GM21576 (cell line): ENCODE measurements around the gene FNDC3B.

Experiments
- ATAC-seq: cut with Tn5 transposase; IDR thresholded peaks from one replicate; pipeline ENCODE4 v1.9.1; 2021; ENCODE audit warnings: mild to moderate bottlenecking, moderate library complexity; ENCODE audit not compliant: unreplicated experiment

Gene FNDC3B

DNA sequence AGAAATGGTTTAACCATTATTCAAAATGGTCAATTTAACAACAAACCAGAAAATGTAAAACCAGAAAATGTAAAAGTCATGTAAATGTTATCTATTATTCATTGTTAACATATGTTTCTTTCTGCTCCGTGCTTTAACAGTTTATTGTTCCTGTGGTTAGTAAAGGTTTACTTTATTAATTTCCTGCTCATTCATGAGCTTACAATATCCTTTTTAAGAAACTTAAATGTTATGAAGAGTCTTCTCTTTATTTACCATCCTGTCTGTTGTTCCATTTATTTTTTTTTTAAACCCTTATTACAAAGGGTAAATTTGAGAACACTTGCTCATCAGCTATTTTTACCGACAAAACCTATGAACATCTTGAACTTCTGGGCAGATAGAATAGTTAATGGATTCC, 260.8 kb downstream of the FNDC3B start:
- no peak for ATAC-seq

DNA sequence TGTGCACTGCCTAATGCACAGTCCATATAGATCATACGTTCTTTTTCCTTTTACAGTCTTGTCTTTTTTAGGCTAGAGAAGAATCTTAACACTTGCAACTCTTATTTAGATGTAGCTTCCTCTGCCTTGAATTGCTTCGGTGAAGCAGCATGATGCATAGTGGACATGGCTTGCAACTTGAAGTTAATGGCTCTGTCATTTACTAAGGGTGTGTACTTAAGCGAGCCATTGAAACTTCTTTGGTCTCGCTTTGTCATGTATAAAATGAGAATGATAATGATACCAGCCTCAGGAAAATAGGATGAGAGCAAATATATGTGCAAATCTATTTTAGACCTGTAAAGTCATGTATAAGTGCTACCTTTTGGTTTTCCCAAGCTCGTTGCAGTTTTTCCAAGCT, 261.5 kb downstream of the FNDC3B start:
- no peak for ATAC-seq

DNA sequence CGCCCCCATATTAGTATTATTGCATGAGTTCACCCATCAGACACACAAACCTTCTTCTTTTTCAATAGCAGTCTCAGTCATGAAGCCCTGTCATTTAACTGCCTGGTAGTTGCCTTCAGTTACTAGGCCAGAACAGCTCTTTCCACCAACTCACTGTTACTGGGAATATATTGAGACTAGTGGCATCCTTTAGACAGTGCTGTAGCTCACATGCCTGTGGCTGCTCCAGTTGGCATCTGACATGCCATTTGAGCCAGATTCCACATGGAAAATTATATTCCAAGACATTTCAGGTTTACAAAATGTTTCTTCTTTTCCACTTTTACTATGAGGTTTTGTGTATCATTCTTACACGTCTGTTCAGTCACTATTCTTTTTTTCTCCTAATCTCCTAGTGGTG, 262.8 kb downstream of the FNDC3B start:
- ATAC-seq: no peak

DNA sequence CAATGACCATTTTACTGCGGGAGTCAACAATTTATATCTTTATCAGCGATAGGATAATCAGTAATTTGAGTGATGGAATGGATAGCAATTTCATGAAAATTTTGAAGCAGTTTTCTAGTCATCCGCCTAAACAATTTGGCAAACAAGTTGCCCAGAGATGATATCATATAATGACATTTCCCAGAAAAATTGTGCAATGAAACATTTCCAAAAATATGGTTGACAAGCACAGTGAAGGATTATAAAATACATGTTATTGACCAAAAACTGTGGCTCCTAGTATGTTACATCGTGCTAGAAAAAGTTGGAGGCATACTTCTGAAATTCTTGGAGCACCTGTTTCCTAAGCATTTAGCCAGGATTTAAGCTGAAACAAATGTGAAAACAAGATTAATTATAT, 263.8 kb downstream of the FNDC3B start:
- ATAC-seq: no peak

DNA sequence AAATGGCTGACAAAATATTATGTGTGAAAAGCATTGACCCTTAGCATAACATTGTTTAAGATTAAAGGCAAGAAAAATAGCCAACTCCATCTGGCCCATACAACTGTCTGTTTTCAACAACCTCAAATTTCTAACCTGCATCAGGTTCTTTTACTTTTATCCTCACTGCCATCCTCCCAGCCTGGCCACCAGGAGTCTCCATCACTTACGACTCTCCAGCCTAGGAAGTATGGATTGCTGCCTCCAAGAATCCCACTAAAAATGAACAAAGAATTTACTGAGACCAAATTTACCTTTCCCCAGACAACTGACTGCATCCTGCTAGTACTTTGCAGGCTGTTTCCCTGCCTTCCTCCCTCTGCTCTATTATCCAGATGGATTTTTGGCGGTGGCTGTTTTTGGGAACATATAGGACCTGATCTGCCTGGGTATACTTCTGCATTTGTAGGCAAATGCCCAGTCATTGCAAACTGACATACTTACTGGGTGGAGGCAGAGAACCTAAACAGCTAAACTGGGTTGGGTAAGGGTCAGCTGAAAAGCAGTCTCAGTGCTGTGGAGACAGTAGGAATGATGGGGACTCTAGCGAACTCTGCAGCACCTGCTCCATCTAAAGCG, 264.7 kb downstream of the FNDC3B start:
- no peak for ATAC-seq

DNA sequence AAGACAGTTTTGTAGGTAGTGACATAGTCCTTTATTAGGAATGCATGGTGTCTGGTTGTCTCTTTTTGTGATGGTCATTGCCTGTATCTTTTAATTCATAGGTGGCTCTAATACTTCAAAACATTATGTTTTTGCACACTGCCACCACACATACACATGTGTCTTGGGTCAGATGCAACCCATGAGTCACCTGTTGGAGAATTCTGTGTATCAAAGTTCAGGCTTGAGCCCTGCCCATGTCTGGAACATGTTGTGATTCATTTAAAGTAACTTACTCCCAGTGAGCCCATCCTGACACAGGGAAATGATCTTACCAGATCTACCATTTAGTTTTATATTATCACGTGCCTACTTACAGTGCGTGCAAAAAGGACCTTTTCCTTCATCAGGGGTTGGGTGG, 266.2 kb downstream of the FNDC3B start:
- ATAC-seq: no peak

DNA sequence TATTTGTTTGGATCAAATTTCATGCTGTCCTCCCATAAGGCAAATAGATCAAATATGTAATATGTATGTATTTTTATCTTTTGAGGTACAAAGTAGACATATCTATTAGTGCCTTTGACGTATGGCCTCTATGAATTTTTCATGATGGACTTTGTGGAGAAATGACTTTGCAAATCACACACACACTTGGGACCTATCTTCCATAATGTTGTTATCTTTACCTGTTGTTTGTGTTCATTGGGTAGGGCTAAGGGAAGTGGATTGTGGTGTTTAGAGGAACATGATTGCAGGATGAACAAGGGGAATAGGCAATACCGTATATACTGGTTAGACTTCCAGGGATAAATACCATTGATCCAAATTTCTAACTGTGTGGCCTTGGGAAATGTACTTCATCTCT, 266.6 kb downstream of the FNDC3B start:
- no peak for ATAC-seq

DNA sequence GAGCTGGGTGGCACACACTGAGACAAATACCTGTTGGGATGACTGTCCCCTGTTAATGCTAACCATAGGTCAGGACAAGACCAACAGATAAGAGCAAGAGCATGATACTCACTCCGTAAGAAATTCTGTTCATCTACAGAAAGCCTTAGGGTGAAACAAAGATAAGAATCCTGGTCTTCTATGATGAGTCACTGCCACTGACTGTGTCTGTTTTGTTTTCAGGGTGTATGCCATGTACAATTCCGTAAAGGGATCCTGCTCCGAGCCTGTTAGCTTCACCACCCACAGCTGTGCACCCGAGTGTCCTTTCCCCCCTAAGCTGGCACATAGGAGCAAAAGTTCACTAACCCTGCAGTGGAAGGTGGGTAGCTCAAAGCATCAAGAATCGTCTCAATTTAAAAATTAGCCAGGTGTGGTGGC, 267.8 kb downstream of the FNDC3B start:
- no peak for ATAC-seq

DNA sequence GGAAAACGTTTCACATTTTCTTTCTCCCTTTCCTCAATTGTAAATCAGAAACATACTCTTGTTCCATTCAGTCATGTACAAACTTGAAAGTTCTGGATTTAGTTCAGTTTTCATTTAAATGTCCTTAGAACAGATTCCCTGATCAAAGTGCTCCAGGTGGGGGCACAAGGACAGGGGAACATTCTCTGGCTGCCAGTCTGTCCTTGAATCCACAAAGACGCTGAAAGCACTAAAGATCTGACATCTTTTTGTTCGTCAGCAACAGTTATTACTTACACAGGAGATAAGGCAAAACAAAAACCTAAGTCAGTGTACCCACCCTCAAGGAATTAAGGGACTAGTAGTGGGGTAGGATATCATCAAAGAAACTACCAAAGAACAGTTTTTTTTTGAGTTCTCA, 269.7 kb downstream of the FNDC3B start:
- ATAC-seq: no peak

DNA sequence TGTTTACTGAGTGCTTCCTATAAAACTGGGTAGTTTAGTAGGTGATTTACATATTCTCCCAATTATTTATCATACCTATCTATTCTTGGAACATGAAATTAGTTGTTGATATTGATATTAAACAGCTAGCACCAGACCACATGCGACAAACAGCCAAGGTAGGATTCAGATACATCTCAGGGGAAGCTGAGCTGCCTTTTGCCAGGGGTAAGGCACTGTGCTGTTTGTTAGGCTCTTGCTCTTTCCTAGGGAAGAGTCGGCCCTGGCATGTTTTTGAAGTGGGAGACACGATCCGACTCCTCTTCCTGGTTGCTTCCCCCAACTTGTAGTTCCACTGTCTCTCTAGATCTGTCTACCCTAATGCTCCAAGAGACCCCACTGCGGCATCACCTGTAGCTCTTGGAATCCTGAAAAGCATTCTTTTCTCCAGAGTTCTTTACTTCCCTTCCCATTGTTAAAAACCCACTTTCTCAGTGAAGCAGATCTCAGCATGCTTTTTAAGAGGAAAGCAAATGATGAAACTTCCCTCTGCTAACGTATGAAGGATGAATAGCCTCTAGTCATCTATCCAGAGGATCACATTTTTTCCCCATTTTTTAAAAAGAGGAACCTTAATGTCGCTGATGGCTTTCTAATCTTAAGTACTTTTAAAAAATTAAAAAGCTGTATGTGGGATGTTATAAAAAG, 270.5 kb downstream of the FNDC3B start:
- no peak for ATAC-seq

DNA sequence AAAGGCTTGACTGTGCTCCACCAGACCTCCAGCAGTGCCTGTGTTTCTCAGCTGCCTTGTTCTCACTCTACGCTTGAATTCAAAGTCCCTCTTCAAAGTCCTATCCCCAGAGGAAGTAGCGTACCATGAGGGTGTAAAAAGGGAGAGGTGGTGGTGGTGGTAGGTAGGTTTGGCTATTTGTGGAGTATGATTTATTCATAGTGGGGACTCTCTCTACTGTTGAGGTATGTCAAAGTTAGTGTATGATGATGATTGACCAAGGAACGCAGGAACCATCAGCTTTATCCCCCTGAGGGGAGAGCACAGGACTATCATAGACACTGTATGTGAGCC, 271.0 kb downstream of the FNDC3B start:
- ATAC-seq: no peak

DNA sequence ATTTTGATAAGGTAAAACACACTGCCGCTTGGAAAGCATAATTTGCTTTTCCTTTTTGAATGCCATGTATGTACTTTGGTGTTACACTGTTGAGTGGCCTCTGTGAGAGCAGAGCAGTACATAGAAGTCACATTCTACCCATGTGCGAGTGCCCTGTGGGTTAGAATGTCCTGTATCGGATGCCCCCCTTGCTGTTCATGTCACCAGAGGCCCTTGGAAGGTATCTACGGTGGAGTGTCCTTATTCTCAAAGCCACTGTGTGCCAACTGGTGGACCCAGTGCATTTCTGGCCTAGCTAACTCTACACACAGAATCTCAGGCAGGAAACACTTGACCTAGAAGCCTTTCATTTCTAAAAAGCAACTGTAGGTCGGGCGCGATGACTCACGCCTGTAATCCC, 271.8 kb downstream of the FNDC3B start:
- no peak for ATAC-seq

DNA sequence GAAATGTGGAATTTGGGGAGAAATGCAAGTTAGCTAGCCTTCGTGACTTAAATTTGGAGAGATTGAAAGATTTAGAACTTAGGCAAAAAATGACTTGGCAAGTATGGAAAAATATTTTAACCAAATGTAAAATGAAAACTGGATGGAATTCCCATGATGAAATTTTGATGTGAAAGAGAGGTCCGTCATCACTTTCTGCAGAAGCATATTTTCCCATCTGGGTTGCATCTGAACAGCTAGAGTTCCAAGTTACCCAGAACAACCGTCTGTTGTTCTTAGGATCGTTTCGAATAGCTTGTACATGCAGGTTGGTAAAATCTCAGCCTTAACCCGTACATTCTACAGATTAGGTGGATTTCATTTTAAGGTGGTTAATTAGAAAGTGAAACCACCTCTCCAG, 272.6 kb downstream of the FNDC3B start:
- no peak for ATAC-seq

DNA sequence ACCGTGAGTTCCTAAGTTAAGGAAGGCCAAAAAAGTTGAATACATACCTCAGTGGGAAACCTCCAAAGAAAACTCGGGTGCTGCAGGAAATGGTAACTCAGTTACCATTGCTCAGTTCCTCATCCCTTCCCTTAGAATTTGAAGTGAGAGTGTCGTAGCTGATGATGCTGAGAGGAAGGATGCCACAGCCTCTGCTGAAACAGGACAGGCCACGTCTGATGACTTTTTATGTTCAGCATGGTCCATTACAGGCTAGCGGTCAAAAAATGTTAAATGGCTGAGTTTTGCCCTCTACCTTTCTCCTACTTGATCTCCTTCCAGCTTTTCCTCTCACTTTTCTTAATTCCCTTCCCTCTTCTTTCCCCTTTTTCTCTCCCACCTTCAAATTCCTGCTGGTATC, 273.3 kb downstream of the FNDC3B start:
- ATAC-seq: no peak

DNA sequence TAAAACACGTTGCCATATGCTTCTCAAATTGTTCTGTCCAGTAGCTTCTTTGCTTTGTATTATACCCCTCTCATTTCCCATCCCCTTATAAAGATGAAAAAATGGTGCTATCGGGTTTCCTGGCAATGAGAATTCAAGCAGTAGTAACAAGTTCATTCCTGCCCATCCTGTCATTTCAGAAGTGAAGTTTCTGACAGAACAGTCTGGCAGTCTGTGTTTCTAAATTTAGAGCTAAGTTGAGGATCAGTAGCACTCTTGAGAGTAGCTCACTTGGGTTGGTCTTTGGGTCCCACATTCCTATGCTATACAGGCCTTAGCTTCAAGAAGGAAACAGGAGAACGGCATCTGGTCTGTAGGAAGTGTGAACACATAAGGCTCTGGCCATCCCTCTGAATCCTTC, 274.3 kb downstream of the FNDC3B start:
- ATAC-seq: no peak

DNA sequence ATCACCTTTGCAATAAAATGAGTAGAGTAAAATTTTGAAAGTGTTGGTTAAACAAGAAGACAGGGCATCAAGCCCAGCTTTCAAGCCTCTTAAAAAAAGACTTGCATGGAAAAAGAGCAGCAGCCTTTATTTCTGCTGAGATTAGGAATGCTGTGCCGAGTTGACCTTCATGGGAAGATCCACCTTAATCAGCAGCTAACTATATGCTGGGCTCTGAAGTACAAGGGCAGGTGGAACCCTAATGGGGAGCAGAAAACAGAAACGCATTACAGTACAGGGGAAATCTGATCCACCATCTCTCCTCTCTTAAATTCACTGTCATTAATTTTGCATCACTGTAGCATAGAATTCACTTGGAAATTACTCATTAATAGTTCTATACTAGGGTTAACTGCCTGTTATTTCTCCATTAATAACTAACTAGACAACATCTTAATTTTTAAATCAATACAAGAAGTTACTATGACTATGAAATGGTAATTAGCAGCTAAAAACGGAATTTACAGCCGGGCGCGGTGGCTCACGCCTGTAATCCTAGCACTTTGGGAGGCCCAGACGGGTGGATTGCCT, 275.3 kb downstream of the FNDC3B start:
- ATAC-seq: no peak

DNA sequence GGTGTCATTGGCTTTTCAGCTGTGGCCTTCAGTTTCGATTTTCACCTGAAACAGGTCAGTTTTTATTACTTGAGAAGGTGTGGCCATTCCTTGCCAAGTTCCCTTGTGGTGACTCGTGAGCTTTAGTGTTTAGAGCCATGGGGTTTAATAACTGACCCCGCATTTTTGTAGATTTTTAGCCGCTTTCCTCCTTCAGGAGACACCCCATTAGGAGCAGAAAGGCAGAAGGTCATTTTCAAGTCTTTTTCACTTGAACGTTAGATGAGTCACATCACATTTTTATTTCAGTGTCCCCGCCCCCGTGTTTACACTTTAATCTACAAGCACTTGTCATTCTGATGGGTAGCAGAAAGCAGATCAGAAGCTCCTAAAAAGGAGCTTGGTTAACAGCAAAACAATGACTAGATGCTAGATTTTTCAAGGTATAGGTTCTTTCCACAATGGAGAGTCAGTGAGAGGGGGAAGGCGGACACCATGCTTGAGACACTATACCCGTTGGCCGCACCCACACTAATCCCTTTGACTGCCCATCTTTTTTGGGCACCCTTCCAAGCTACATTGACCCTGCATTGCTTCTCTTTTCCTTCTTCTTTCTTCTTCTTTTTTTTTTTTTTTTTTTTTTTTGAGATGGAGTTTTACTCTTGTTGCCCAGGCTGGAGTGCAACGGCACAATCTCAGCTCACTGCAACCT, 276.2 kb downstream of the FNDC3B start:
- no peak for ATAC-seq

DNA sequence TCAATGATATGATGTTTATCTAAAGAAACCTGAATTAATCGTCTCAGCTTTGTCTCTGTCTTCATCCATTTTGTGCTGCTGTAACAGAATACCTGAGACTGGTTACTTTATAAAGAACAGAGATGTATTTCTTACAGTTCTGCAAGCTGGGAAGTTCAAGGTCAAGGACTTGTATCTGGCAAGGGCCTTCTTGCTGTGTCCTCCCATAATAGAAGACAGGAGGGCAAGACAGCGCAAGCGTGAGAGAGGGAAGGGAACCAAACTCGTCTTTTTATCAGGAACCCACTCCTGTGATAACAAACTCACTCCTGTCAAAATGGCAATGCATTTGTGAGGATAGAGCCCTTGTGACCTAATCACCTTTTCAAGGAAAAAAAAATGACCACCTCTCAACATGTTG, 277.4 kb downstream of the FNDC3B start:
- ATAC-seq: no peak

DNA sequence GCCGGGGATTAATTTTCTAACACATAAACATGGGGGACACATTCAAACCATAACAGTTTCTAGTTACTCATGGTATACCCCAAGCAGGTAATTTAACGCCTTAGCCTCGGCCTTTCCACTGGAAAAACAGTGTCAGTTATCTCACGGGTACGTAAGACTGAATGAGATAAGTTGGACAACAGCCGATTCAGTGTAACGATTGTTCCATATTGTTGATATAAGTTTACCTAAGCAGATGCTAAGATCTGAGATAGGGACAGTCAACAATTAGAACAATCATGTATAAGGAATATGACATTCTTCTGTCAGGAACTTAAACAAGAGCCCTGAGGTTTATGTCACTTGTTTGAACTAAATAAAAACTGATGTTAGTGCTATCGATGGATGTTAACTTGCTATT, 278.1 kb downstream of the FNDC3B start:
- ATAC-seq: no peak

DNA sequence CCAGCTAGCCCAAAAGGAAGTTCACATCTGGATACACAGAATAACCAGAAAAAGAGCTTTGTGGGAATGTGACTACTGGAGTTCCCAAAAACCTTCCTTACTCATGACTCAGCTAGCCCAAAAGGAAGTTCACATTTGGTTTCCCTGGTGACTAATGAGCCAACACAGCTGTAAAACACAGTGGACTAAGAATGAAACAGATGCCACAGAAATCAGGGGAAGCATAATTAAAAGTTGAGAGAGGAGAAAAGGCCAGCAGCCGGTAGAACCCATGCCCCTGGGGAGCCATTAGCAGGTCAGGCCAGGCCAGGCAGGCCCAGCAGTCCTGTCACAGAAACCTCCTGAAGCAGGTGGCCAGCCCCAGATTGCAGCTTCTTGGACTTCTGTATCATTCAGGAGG, 278.6 kb downstream of the FNDC3B start:
- peak; percentile 56 for ATAC-seq

DNA sequence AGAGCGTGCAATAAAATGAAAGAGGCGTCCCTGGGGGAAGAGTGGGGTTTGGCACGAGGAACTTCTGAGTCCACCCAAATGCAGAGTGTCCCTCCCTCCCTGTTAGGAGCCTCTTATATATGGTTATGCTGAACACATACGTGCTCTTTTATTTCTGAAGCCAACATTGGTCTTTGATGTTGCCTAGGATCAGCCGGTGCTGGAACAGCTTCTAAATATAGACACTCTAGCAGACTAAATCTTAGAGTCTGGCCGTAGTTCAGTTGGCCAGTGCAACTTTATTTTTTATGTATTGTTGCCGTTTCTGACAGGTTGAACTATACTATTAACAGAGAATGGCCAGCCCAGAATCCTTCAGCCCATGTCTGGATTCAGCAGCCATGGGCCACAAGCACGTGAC, 280.2 kb downstream of the FNDC3B start:
- no peak for ATAC-seq

DNA sequence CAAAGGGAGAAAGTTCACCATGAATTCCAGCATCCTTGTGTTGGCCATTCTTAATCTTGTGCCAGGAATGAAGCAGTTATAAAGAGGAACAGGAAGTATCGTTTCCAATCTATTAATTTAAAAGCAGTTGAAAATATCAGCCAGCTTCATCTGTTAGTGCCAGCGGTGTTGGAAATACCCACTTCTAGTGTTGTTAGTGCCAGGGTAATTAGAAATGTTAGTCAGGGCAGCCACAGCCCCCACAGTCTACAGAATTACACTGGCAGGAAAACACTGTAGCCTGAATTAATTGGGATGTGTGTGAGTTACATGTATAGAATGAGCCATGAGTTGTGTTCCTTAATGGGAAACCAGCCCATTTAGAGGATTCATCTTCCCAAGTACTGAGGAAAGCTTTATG, 281.1 kb downstream of the FNDC3B start:
- no peak for ATAC-seq
